MM.1S (cell line): ENCODE results near the gene HMG20A.

Experiments
- DNase-seq: peaks from one replicate; pipeline ENCODE4 v3.0.0-alpha.2; 2015
- H2AFZ ChIP-seq: fragments of 300-600 bp; sonication (generic); 2 replicates; pipeline ENCODE4 v1.6.0; 2016; ENCODE audit warnings: antibody characterized with exemption, low read length
- H3F3A ChIP-seq: fragments of 300-600 bp; sonication (generic); 2 replicates; pipeline ENCODE4 v1.6.1; 2016; ENCODE audit warnings: mild to moderate bottlenecking, antibody characterized with exemption, low read length, moderate library complexity, mixed read lengths; ENCODE audit not compliant: insufficient read depth
- H3K27ac ChIP-seq: fragments of 300-600 bp; sonication (generic); 2 replicates; pipeline ENCODE4 v1.5.1; 2016; ENCODE audit warnings: mild to moderate bottlenecking, low read length
- H3K27me3 ChIP-seq: fragments of 300-600 bp; sonication (generic); replicated peaks from 2 replicates; pipeline ENCODE4 v1.6.0; 2016; ENCODE audit warnings: low read length; ENCODE audit not compliant: insufficient read depth
- H3K36me3 ChIP-seq: fragments of 300-600 bp; sonication (generic); replicated peaks from 2 replicates; pipeline ENCODE4 v1.6.1; 2016; ENCODE audit warnings: mild to moderate bottlenecking, low read length, mixed read lengths; ENCODE audit not compliant: insufficient read depth
- H3K4me1 ChIP-seq: fragments of 300-600 bp; sonication (generic); 2 replicates; pipeline ENCODE4 v1.6.1; 2016; ENCODE audit warnings: low read length, mixed read lengths
- H3K4me2 ChIP-seq: fragments of 300-600 bp; sonication (generic); 2 replicates; pipeline ENCODE4 v1.6.0; 2016; ENCODE audit warnings: low read depth, low read length
- H3K4me3 ChIP-seq: fragments of 300-600 bp; sonication (generic); 2 replicates; pipeline ENCODE4 v1.5.1; 2016; ENCODE audit warnings: low read length, mixed read lengths
- H3K79me2 ChIP-seq: fragments of 300-600 bp; sonication (generic); 2 replicates; pipeline ENCODE4 v1.6.1; 2016; ENCODE audit warnings: mixed run types, low read length, mixed read lengths
- H3K9ac ChIP-seq: fragments of 300-600 bp; sonication (generic); 2 replicates; pipeline ENCODE4 v1.6.1; 2016; ENCODE audit warnings: low read length, mixed read lengths
- H3K9me2 ChIP-seq: fragments of 300-600 bp; sonication (generic); replicated peaks from 2 replicates; pipeline ENCODE4 v1.6.1; 2016; ENCODE audit warnings: mild to moderate bottlenecking, low read length, mixed read lengths; ENCODE audit not compliant: insufficient read depth
- H3K9me3 ChIP-seq: fragments of 300-600 bp; sonication (generic); replicated peaks from 2 replicates; pipeline ENCODE4 v1.6.1; 2016; ENCODE audit warnings: mild to moderate bottlenecking, low read length, mixed read lengths; ENCODE audit not compliant: insufficient read depth
- H4K20me1 ChIP-seq: fragments of 300-600 bp; sonication (generic); 2 replicates; pipeline ENCODE4 v1.6.1; 2016; ENCODE audit warnings: mild to moderate bottlenecking, low read length, moderate library complexity, mixed read lengths; ENCODE audit not compliant: insufficient read depth
- EZH2 ChIP-seq: fragments of 300-600 bp; sonication (generic); optimal IDR thresholded peaks from 2 replicates; pipeline ENCODE3; 2017; ENCODE audit warnings: low read depth, mild to moderate bottlenecking, antibody characterized with exemption, low read length, mixed read lengths
- EZH2phosphoT487 ChIP-seq: fragments of 300-600 bp; sonication (generic); IDR thresholded peaks from 2 replicates; pipeline ENCODE4 v1.6.1; 2018; ENCODE audit warnings: antibody characterized with exemption, low read length
- TF ChIP-seq, protein P1 (sequence below): fragments of 300-600 bp; sonication (generic); IDR thresholded peaks from 2 replicates; pipeline ENCODE4 v1.5.1; 2016; ENCODE audit warnings: antibody characterized with exemption, low read length, mixed read lengths

Gene HMG20A

DNA sequence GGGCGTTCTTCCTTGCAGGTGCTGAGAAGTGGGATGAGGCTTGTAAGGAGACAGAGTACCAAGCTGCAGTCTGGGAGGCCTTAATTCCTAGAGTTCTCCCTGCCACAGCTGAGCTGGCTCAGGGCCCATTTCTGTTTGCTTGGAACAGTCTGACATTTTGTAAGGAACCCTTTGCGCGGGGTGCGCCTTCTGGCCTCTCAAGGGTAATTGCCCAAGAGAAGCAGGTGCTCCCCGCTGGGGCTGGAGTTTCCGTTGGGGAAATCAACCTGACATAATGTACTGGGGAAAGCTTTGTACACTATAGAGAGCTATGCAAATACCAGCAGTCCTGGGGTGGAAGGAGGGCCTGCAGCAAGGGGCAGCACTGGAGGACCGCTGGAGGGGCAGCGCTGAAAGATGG is 83.6 kb downstream of the HMG20A start:
- Histone ChIP-seq H3K27me3 (no peaks in the 10 kb centered on the region), H3K27ac (no peak overlapping the region), H3K36me3 (no peaks in the 10 kb centered on the region), H3F3A (no peaks in the 10 kb centered on the region), H3K9me3 (no peaks in the 10 kb centered on the region), H3K9me2 (no peaks in the 10 kb centered on the region), H4K20me1 (no peaks in the 10 kb centered on the region), H3K9ac (no peak overlapping the region), H3K4me3 (no peak overlapping the region), H2AFZ (no peak overlapping the region), H3K4me2 (no peak overlapping the region), H3K4me1 (0 out of 2 replicates have a peak, but pooled peaks cover 4% of the 10 kb centered on the region), H3K79me2 (no peaks in the 10 kb centered on the region)
- no peak for DNase-seq
- TF ChIP-seq EZH2phosphoT487, result no peak
- TF ChIP-seq, protein P1, sequence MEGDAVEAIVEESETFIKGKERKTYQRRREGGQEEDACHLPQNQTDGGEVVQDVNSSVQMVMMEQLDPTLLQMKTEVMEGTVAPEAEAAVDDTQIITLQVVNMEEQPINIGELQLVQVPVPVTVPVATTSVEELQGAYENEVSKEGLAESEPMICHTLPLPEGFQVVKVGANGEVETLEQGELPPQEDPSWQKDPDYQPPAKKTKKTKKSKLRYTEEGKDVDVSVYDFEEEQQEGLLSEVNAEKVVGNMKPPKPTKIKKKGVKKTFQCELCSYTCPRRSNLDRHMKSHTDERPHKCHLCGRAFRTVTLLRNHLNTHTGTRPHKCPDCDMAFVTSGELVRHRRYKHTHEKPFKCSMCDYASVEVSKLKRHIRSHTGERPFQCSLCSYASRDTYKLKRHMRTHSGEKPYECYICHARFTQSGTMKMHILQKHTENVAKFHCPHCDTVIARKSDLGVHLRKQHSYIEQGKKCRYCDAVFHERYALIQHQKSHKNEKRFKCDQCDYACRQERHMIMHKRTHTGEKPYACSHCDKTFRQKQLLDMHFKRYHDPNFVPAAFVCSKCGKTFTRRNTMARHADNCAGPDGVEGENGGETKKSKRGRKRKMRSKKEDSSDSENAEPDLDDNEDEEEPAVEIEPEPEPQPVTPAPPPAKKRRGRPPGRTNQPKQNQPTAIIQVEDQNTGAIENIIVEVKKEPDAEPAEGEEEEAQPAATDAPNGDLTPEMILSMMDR, result no peak
- TF ChIP-seq EZH2, result no peak

DNA sequence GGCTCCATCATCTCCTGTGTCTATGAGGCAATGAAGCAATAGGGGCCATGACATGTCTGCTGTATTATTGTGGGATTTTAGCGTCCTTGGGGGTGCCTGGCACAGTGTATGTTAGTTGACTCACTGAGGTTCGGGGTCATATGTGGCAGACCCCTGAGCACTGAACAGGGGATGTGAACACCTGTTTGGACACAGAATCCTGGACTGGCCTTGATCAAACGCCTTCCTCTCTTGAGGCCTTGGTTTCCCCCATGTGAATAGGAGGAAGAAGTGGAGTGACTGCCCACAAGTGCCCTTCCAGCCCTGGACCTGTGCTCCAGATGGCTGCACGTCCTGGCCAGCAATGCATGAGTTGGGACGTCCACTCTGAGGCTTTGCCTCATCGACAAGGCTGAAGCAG is 84.2 kb downstream of the HMG20A start:
- Histone ChIP-seq H3K79me2 (no peaks in the 10 kb centered on the region), H3K4me2 (no peak overlapping the region), H3K9ac (no peak overlapping the region), H2AFZ (no peak overlapping the region), H3F3A (no peaks in the 10 kb centered on the region), H3K4me1 (0 out of 2 replicates have a peak, but pooled peaks cover 4% of the 10 kb centered on the region), H3K36me3 (no peaks in the 10 kb centered on the region), H3K27ac (no peak overlapping the region), H4K20me1 (no peaks in the 10 kb centered on the region), H3K9me2 (no peaks in the 10 kb centered on the region), H3K4me3 (no peak overlapping the region), H3K27me3 (no peaks in the 10 kb centered on the region), H3K9me3 (no peaks in the 10 kb centered on the region)
- DNase-seq, result no peak
- TF ChIP-seq EZH2phosphoT487 (no peak), EZH2 (no peak)
- TF ChIP-seq, protein P1, result no peak

DNA sequence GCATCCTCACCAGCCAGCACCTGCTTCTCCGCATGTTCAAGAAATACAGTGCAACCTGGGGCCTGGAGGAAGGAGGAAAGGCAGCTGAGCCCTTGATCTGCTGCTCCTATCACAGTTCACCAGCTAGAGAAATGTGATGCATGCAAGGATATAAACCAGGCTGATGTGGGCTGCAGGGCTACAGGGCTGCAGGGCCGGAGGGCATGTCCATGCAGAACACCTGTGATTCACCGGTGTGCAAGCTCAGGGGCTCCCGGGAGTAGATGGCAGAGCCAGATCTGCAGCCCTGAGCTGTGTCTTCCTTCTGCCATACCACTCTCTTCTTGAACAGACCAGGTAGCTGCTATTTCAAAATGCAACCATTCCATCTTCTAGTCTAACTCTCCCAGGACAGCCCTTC is 84.9 kb downstream of the HMG20A start:
- H4K20me1 ChIP-seq, result no peaks in the 10 kb centered on the region
- TF ChIP-seq EZH2phosphoT487 (no peak), EZH2 (no peak)
- TF ChIP-seq, protein P1, result no peak
- no peak overlapping the region for H3K27ac ChIP-seq
- H3F3A ChIP-seq, result no peaks in the 10 kb centered on the region
- no peaks in the 10 kb centered on the region for H3K27me3 ChIP-seq
- no peaks in the 10 kb centered on the region for H3K9me2 ChIP-seq
- no peaks in the 10 kb centered on the region for H3K79me2 ChIP-seq
- H3K4me3 ChIP-seq, result no peak overlapping the region
- no peak overlapping the region for H2AFZ ChIP-seq
- no peak for DNase-seq
- H3K36me3 ChIP-seq, result no peaks in the 10 kb centered on the region
- no peak overlapping the region for H3K4me2 ChIP-seq
- no peaks in the 10 kb centered on the region for H3K9me3 ChIP-seq
- H3K9ac ChIP-seq, result no peak overlapping the region
- H3K4me1 ChIP-seq, result 0 out of 2 replicates have a peak, but pooled peaks cover 4% of the 10 kb centered on the region
